Thoracic aorta (tissue), 2 donors: Measurements from ENCODE around the gene ANP32B. TPM values are rescaled to one million over a fixed set of nuclear protein-coding genes. Genes with fewer than 3 reads are reported as not detected.
"Not testable (repeated sequence)": the region's sequence is repeated elsewhere in the genome, so short reads cannot be mapped to it uniquely, and the experiment has no call there.

ENCODE experiments used
- ATAC-seq: fragments of 150-250 bp; one replicate; pipeline ENCODE4 v1.8.0; 2017; ENCODE audit warnings: low read depth; ENCODE audit not compliant: insufficient number of reproducible peaks, low FRiP score
- DNase-seq: peaks from one replicate; pipeline ENCODE4 v3.0.0-alpha.2; 2020; ENCODE audit warnings: low spot score
- H3K27ac ChIP-seq, 2 donors: fragments of 200-600 bp; sonication (generic); 1 replicate in 1 of 2; 2 replicates in 1 of 2; pipeline ENCODE4 v1.5.1; 2016; ENCODE audit warnings: mild to moderate bottlenecking in 2 of 2, moderate library complexity in 2 of 2
- H3K27me3 ChIP-seq: fragments of 200-600 bp; sonication (generic); replicated peaks from 2 replicates; pipeline ENCODE4 v1.6.0; 2016; ENCODE audit warnings: mild to moderate bottlenecking; ENCODE audit not compliant: insufficient read depth
- H3K36me3 ChIP-seq: fragments of 200-600 bp; sonication (generic); one replicate; pipeline ENCODE4 v1.5.1; 2016
- H3K4me1 ChIP-seq, 2 donors: fragments of 200-600 bp; sonication (generic); 1 replicate in 1 of 2; 2 replicates in 1 of 2; pipeline versions ENCODE4 v1.5.1 to v1.6.0; 2016; ENCODE audit warnings: low read depth in 2 of 2, mild to moderate bottlenecking in 1 of 2; ENCODE audit not compliant: control insufficient read depth in 1 of 2
- H3K4me3 ChIP-seq: fragments of 200-600 bp; sonication (generic); 2 replicates; pipeline ENCODE4 v1.5.1; 2016; ENCODE audit warnings: mild to moderate bottlenecking
- H3K9me3 ChIP-seq: fragments of 200-600 bp; sonication (generic); 2 replicates; pipeline ENCODE4 v1.5.1; 2016
- CTCF ChIP-seq: fragments of 200-600 bp; sonication (generic); IDR thresholded peaks from one replicate; pipeline ENCODE4 v1.5.1; 2019; ENCODE audit warnings: antibody characterized with exemption
- total RNA-seq, 2 donors: library from RNA; depleted of rRNA; stranded (reverse); fragments of >200 nt; gene quantifications; one replicate each; pipeline versions ENCODE4 v1.1.0 to v1.2.3, GENCODE V29; 2016

The ANP32B gene
- total RNA-seq, 2 donors from 2014 or later = 23.3 to 65.7 TPM

GRCh38 chr9:97966493-97966892 is 16.6 kb upstream of the ANP32B start:
- DNase-seq (no peak), ATAC-seq (no peak)
- no peaks in the 10 kb centered on the region for H3K27me3 ChIP-seq
- H3K27ac ChIP-seq = no peak overlapping the region
- H3K9me3 ChIP-seq = no peaks in the 10 kb centered on the region
- TF ChIP-seq CTCF = no peak
- no peak overlapping the region for H3K4me3 ChIP-seq
- no peaks in the 10 kb centered on the region for H3K4me1 ChIP-seq
- H3K36me3 ChIP-seq = no peaks in the 10 kb centered on the region

GRCh38 chr9:97969014-97969413 is 14.1 kb upstream of the ANP32B start:
- no peaks in the 10 kb centered on the region for H3K4me1 ChIP-seq
- no peak overlapping the region for H3K4me3 ChIP-seq
- DNase-seq (no peak), ATAC-seq (no peak)
- no peaks in the 10 kb centered on the region for H3K36me3 ChIP-seq
- H3K27me3 ChIP-seq = no peaks in the 10 kb centered on the region
- H3K9me3 ChIP-seq = no peaks in the 10 kb centered on the region
- no peak for TF ChIP-seq CTCF
- no peak overlapping the region for H3K27ac ChIP-seq

GRCh38 chr9:97970165-97970564 is 13.0 kb upstream of the ANP32B start:
- H3K36me3 ChIP-seq = no peaks in the 10 kb centered on the region
- no peak overlapping the region for H3K4me3 ChIP-seq
- ATAC-seq (no peak), DNase-seq (no peak)
- H3K4me1 ChIP-seq = no peaks in the 10 kb centered on the region
- no peak overlapping the region for H3K27ac ChIP-seq
- no peak for TF ChIP-seq CTCF
- no peaks in the 10 kb centered on the region for H3K27me3 ChIP-seq
- H3K9me3 ChIP-seq = no peaks in the 10 kb centered on the region

GRCh38 chr9:97972753-97973152 is 10.4 kb upstream of the ANP32B start:
- TF ChIP-seq CTCF = no peak

GRCh38 chr9:97975376-97975775 is 7.8 kb upstream of the ANP32B start:
- TF ChIP-seq CTCF = no peak
- Histone ChIP-seq H3K4me3 (no peak overlapping the region), H3K27ac (no peak overlapping the region), H3K9me3 (no peaks in the 10 kb centered on the region), H3K4me1 (no peaks in the 10 kb centered on the region), H3K36me3 (no peaks in the 10 kb centered on the region), H3K27me3 (no peaks in the 10 kb centered on the region)
- no peak for DNase-seq
- ATAC-seq = no peak

More at GRCh38 chr9:97972753-97973152, 10.4 kb upstream of the ANP32B start:
- no peaks in the 10 kb centered on the region for H3K36me3 ChIP-seq
- H3K9me3 ChIP-seq = no peaks in the 10 kb centered on the region
- H3K4me3 ChIP-seq = no peak overlapping the region
- H3K27me3 ChIP-seq = no peaks in the 10 kb centered on the region
- H3K27ac ChIP-seq = no peak overlapping the region
- H3K4me1 ChIP-seq = no peaks in the 10 kb centered on the region
- DNase-seq = no peak
- ATAC-seq = no peak

GRCh38 chr9:97976633-97977032 is 6.5 kb upstream of the ANP32B start:
- H3K4me1 ChIP-seq, ATAC-seq, H3K4me3 ChIP-seq, H3K9me3 ChIP-seq, DNase-seq, H3K27me3 ChIP-seq, H3K27ac ChIP-seq, H3K36me3 ChIP-seq: not testable (repeated sequence)
